OCI-LY7 (cell line): ENCODE data around the gene ARFGAP3.

Experiments
- CTCF ChIP-seq: fragments of 200-600 bp; sonication (generic); conservative IDR thresholded peaks from 2 replicates; pipeline ENCODE4 v1.5.1; 2014; ENCODE audit warnings: mild to moderate bottlenecking, antibody characterized with exemption, low read length, moderate library complexity, mixed read lengths
- EZH2phosphoT487 ChIP-seq: fragments of 200-600 bp; sonication (generic); IDR thresholded peaks from 2 replicates; pipeline ENCODE4 v1.6.1; 2018; ENCODE audit warnings: low read depth, borderline replicate concordance, mild to moderate bottlenecking, mixed run types, antibody characterized with exemption, low read length, moderate library complexity, mixed read lengths

GRCh38 chr22:42777126-42777525, 79.9 kb downstream of the ARFGAP3 start:
- no peak for TF ChIP-seq CTCF
- TF ChIP-seq EZH2phosphoT487: no peak
